ENCODE results near the gene MACF1. TPM values are rescaled to one million over a fixed set of nuclear protein-coding genes. Genes with fewer than 3 reads are reported as not detected.

Gene MACF1
- total RNA-seq, 1 experiment from 2014 or later: 113 TPM

GRCh38 chr1:39352881-39353280 lies 148.4 kb downstream of the MACF1 start:
- no peak for DNase-seq (ENCODE audit: low read depth)

GRCh38 chr1:39354572-39354971 lies 150.1 kb downstream of the MACF1 start:
- DNase-seq (ENCODE audit: low read depth): no peak

- DNase-seq (ENCODE audit: low read depth): no peak
Measured at GRCh38 chr1:39358491-39358890, 154.0 kb downstream of the MACF1 start.

GRCh38 chr1:39359028-39359570 lies 154.6 kb downstream of the MACF1 start:
- DNase-seq (ENCODE audit: low read depth): peak; percentile 36

GRCh38 chr1:39360731-39361130 lies 156.2 kb downstream of the MACF1 start:
- DNase-seq (ENCODE audit: low read depth): no peak

GRCh38 chr1:39361446-39361845 lies 157.0 kb downstream of the MACF1 start:
- DNase-seq (ENCODE audit: low read depth): no peak

- no peak for DNase-seq (ENCODE audit: low read depth)
Measured at GRCh38 chr1:39363267-39363666, 158.8 kb downstream of the MACF1 start.

GRCh38 chr1:39368045-39368444 lies 163.6 kb downstream of the MACF1 start:
- no peak for DNase-seq (ENCODE audit: low read depth)

- no peak for DNase-seq (ENCODE audit: low read depth)
Measured at GRCh38 chr1:39369565-39369964, 165.1 kb downstream of the MACF1 start.

- DNase-seq (ENCODE audit: low read depth): no peak
Measured at GRCh38 chr1:39370602-39371001, 166.1 kb downstream of the MACF1 start.

GRCh38 chr1:39372105-39372504 lies 167.6 kb downstream of the MACF1 start:
- DNase-seq (ENCODE audit: low read depth): no peak

GRCh38 chr1:39376656-39377055 lies 172.2 kb downstream of the MACF1 start:
- no peak for DNase-seq (ENCODE audit: low read depth)

GRCh38 chr1:39378377-39378776 lies 173.9 kb downstream of the MACF1 start:
- DNase-seq (ENCODE audit: low read depth): peak; percentile 14

- DNase-seq (ENCODE audit: low read depth): no peak
Measured at GRCh38 chr1:39379187-39379586, 174.7 kb downstream of the MACF1 start.

GRCh38 chr1:39380036-39380435 lies 175.5 kb downstream of the MACF1 start:
- no peak for DNase-seq (ENCODE audit: low read depth)

GRCh38 chr1:39381839-39382238 lies 177.3 kb downstream of the MACF1 start:
- no peak for DNase-seq (ENCODE audit: low read depth)

- DNase-seq (ENCODE audit: low read depth): no peak
Measured at GRCh38 chr1:39384305-39384704, 179.8 kb downstream of the MACF1 start.

GRCh38 chr1:39385067-39385988 lies 180.8 kb downstream of the MACF1 start:
- peak; percentile 17 for DNase-seq (ENCODE audit: low read depth)

GRCh38 chr1:39386997-39387396 lies 182.5 kb downstream of the MACF1 start:
- no peak for DNase-seq (ENCODE audit: low read depth)

GRCh38 chr1:39387452-39387851 lies 183.0 kb downstream of the MACF1 start:
- peak; percentile 92 for DNase-seq (ENCODE audit: low read depth)

GRCh38 chr1:39391691-39392679 lies 187.5 kb downstream of the MACF1 start:
- peak; percentile 93 for DNase-seq (ENCODE audit: low read depth)
